OCI-LY1 (cell line): ENCODE results near the gene RPS24.

Experiments used
- H2AFZ ChIP-seq: fragments of 200-600 bp; sonication (generic), shearing (Covaris generic); 2 replicates; pipeline ENCODE4 v1.6.0; 2014; ENCODE audit warnings: antibody characterized with exemption, mild to moderate bottlenecking, low read length
- H3F3A ChIP-seq: fragments of 200-600 bp; sonication (generic), shearing (Covaris generic); 2 replicates; pipeline ENCODE4 v1.6.0; 2014; ENCODE audit warnings: mild to moderate bottlenecking, antibody characterized with exemption, low read length, moderate library complexity; ENCODE audit not compliant: insufficient read depth
- H3K27ac ChIP-seq: fragments of 200-600 bp; sonication (generic); 2 replicates; pipeline ENCODE4 v1.5.1; 2014; ENCODE audit warnings: low read length, mixed run types, mild to moderate bottlenecking, low read depth; ENCODE audit not compliant: poor library complexity, severe bottlenecking
- H3K27me3 ChIP-seq: fragments of 200-600 bp; sonication (generic); 2 replicates; pipeline ENCODE4 v1.6.0; 2014; ENCODE audit warnings: antibody characterized with exemption, mild to moderate bottlenecking, low read length, moderate library complexity; ENCODE audit not compliant: insufficient read depth
- H3K36me3 ChIP-seq: fragments of 200-600 bp; sonication (generic); 2 replicates; pipeline ENCODE4 v1.6.1; 2014; ENCODE audit warnings: mild to moderate bottlenecking, antibody characterized with exemption, low read length, moderate library complexity, mixed read lengths; ENCODE audit not compliant: insufficient read depth
- H3K4me1 ChIP-seq: fragments of 200-600 bp; sonication (generic); 2 replicates; pipeline ENCODE4 v1.5.1; 2014; ENCODE audit warnings: mild to moderate bottlenecking, low read length, moderate library complexity; ENCODE audit not compliant: insufficient read depth, severe bottlenecking
- H3K4me2 ChIP-seq: fragments of 200-600 bp; sonication (generic), shearing (Covaris generic); 2 replicates; pipeline ENCODE4 v1.6.1; 2014; ENCODE audit warnings: low read length
- H3K4me3 ChIP-seq: fragments of 200-600 bp; sonication (generic); 2 replicates; pipeline ENCODE4 v1.5.1; 2014; ENCODE audit warnings: low read length, low read depth, mild to moderate bottlenecking, mixed read lengths; ENCODE audit not compliant: poor library complexity, severe bottlenecking
- H3K79me2 ChIP-seq: fragments of 200-600 bp; shearing (Covaris generic); 2 replicates; pipeline ENCODE4 v1.6.1; 2016; ENCODE audit warnings: mixed run types, low read length, mixed read lengths; ENCODE audit not compliant: insufficient read depth
- H3K9ac ChIP-seq: fragments of 200-600 bp; sonication (generic), shearing (Covaris generic); 2 replicates; pipeline ENCODE4 v1.6.1; 2014; ENCODE audit warnings: mild to moderate bottlenecking, low read length, mixed read lengths
- H3K9me2 ChIP-seq: fragments of 200-600 bp; sonication (generic), shearing (Covaris generic); 2 replicates; pipeline ENCODE4 v1.6.1; 2014; ENCODE audit warnings: low read depth, mild to moderate bottlenecking, low read length, mixed read lengths
- H3K9me3 ChIP-seq: fragments of 200-600 bp; shearing (Covaris generic); 2 replicates; pipeline ENCODE4 v1.6.1; 2014; ENCODE audit warnings: low read length, mixed read lengths
- H4K20me1 ChIP-seq: fragments of 200-600 bp; sonication (generic), shearing (Covaris generic); 2 replicates; pipeline ENCODE4 v1.6.0; 2016; ENCODE audit warnings: mild to moderate bottlenecking, low read length; ENCODE audit not compliant: insufficient read depth
- CTCF ChIP-seq: fragments of 200-600 bp; sonication (generic), shearing (Covaris generic); IDR thresholded peaks from 2 replicates; pipeline ENCODE4 v1.5.1; 2017; ENCODE audit warnings: mild to moderate bottlenecking, antibody characterized with exemption, low read length, moderate library complexity, mixed read lengths
- EZH2 ChIP-seq: fragments of 200-600 bp; sonication (generic), shearing (Covaris generic); IDR thresholded peaks from 2 replicates; pipeline ENCODE4 v1.8.0; 2017; ENCODE audit warnings: borderline replicate concordance, mixed run types, mild to moderate bottlenecking, antibody characterized with exemption, low read length, moderate library complexity, mixed read lengths

Gene RPS24

GRCh38 chr10:78007172-78007571, 26.5 kb upstream of the RPS24 start:
- no peak overlapping the region for H3K4me2 ChIP-seq
- H3K36me3 ChIP-seq, result peaks cover 87% of the 10 kb centered on the region

GRCh38 chr10:78009662-78010061, 24.0 kb upstream of the RPS24 start:
- no peak overlapping the region for H3K4me2 ChIP-seq
- no peaks in the 10 kb centered on the region for H3K79me2 ChIP-seq
- no peaks in the 10 kb centered on the region for H3K27me3 ChIP-seq
- no peaks in the 10 kb centered on the region for H4K20me1 ChIP-seq
- H3K9me3 ChIP-seq, result no peaks in the 10 kb centered on the region
- no peaks in the 10 kb centered on the region for H3F3A ChIP-seq
- no peak for TF ChIP-seq EZH2
- TF ChIP-seq CTCF, result no peak
- H3K9me2 ChIP-seq, result no peaks in the 10 kb centered on the region
- H3K9ac ChIP-seq, result no peak overlapping the region
- no peak overlapping the region for H2AFZ ChIP-seq
- H3K36me3 ChIP-seq, result peaks cover 87% of the 10 kb centered on the region
- H3K4me1 ChIP-seq, result no peaks in the 10 kb centered on the region
- H3K4me3 ChIP-seq, result no peak overlapping the region
- no peak overlapping the region for H3K27ac ChIP-seq

More at GRCh38 chr10:78007172-78007571, 26.5 kb upstream of the RPS24 start:
- TF ChIP-seq CTCF (no peak), EZH2 (no peak)
- Histone ChIP-seq H3F3A (no peaks in the 10 kb centered on the region), H3K9me2 (no peaks in the 10 kb centered on the region), H3K79me2 (no peaks in the 10 kb centered on the region), H3K27me3 (no peaks in the 10 kb centered on the region), H2AFZ (no peak overlapping the region), H4K20me1 (no peaks in the 10 kb centered on the region), H3K9ac (no peak overlapping the region), H3K27ac (no peak overlapping the region), H3K4me3 (no peak overlapping the region), H3K9me3 (no peaks in the 10 kb centered on the region), H3K4me1 (no peaks in the 10 kb centered on the region)

- TF ChIP-seq EZH2, result no peak
- no peak for TF ChIP-seq CTCF
- no peaks in the 10 kb centered on the region for H3K79me2 ChIP-seq
- H3K36me3 ChIP-seq, result peaks cover 87% of the 10 kb centered on the region
These were observed 23.4 kb upstream of the RPS24 start for GRCh38 chr10:78010278-78010677.

More at GRCh38 chr10:78010278-78010677, 23.4 kb upstream of the RPS24 start:
- H3K9me2 ChIP-seq, result no peaks in the 10 kb centered on the region
- H3K4me1 ChIP-seq, result no peaks in the 10 kb centered on the region
- no peaks in the 10 kb centered on the region for H3F3A ChIP-seq
- H3K9me3 ChIP-seq, result no peaks in the 10 kb centered on the region
- no peak overlapping the region for H3K27ac ChIP-seq
- H4K20me1 ChIP-seq, result no peaks in the 10 kb centered on the region
- no peaks in the 10 kb centered on the region for H3K27me3 ChIP-seq
- H2AFZ ChIP-seq, result no peak overlapping the region
- no peak overlapping the region for H3K4me3 ChIP-seq
- no peak overlapping the region for H3K4me2 ChIP-seq
- no peak overlapping the region for H3K9ac ChIP-seq
